H1 (cell line): ENCODE data around the gene KPNA1. TPM values are rescaled to one million over a fixed set of nuclear protein-coding genes. Genes with fewer than 3 reads are reported as not detected.

Source experiments
- BCL11A ChIP-seq, 2 experiments: IDR thresholded peaks; one replicate each; pipeline ENCODE4 v1.6.1; 2011; ENCODE audit warnings: low read depth in 2 of 2, low read length in 2 of 2, mild to moderate bottlenecking in 2 of 2
- JUND ChIP-seq: IDR thresholded peaks from 2 replicates; pipeline ENCODE4 v1.6.1; 2011; ENCODE audit warnings: mild to moderate bottlenecking, improper control_type of control experiment, low read length
- POLR2AphosphoS5 ChIP-seq: IDR thresholded peaks from 2 replicates; pipeline ENCODE4 v1.6.1; 2011; ENCODE audit warnings: low read depth, low read length
- SIN3A ChIP-seq, 2 experiments: IDR thresholded peaks in 1 of 2; conservative IDR thresholded peaks in 1 of 2; 2 replicates each; pipeline ENCODE4 v1.6.1; 2011 to 2012; ENCODE audit warnings: low read length in 2 of 2, improper control_type of control experiment in 1 of 2, low read depth in 1 of 2, mild to moderate bottlenecking in 1 of 2
- polyA plus RNA-seq, 7 experiments: library from polyadenylated mRNA; depleted of rRNA in 3 of 7; stranded (reverse) in 5 of 7; unstranded in 2 of 7; fragments of >200 nt in 5 of 7; fragments of 200-250 nt in 2 of 7; gene quantifications; 1 replicate in 5 of 7; 2 replicates in 1 of 7; 4 replicates in 1 of 7; pipeline versions ENCODE4 v1.2.1 to v1.2.3, GENCODE V29; 2011 to 2013; ENCODE audit warnings: missing spikeins in 2 of 7, mixed read lengths in 2 of 7
- total RNA-seq: library from RNA; stranded (reverse); fragmentation: NEBNext Ultra II Directional; extraction: Animal tissue kit (Norgen Biotek cat#: 25700); gene quantifications from 2 replicates; pipeline ENCODE4 v1.2.1, GENCODE V29; 2021
- TF ChIP-seq, protein P1 (sequence below): IDR thresholded peaks from 2 replicates; pipeline ENCODE4 v1.6.1; 2011; ENCODE audit warnings: low read length, improper control_type of control experiment

The KPNA1 gene
- total and polyA plus RNA-seq, 2 of the 8 experiments (the other 6 are each of a cell fraction or from before 2014, with no cell fraction given): 14.8 to 63.0 TPM

DNA sequence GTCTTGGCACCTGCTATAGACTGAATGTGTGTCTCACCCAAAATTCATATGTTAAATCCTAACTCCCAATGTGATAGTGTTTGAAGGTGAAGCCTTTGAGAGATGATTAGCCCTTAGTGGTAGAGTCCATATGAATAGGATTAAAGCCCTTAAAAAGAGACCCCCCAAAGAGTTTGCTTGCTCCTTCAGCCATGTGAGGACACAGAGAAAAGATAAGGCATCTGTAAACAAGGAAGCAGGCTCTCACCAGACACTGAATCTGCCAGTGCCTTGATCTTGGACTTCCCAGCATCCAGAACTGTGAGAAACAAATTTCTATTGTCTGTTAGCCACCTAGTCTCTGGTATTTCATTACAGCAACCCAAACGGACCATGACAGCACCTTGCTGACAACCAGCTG, 16.6 kb downstream of the KPNA1 start (continued):
- TF ChIP-seq, protein P1, sequence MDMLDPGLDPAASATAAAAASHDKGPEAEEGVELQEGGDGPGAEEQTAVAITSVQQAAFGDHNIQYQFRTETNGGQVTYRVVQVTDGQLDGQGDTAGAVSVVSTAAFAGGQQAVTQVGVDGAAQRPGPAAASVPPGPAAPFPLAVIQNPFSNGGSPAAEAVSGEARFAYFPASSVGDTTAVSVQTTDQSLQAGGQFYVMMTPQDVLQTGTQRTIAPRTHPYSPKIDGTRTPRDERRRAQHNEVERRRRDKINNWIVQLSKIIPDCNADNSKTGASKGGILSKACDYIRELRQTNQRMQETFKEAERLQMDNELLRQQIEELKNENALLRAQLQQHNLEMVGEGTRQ: no peak
- TF ChIP-seq JUND: no peak
- no peak for TF ChIP-seq POLR2AphosphoS5
- no peak for TF ChIP-seq SIN3A (conservative IDR thresholded peaks at IDR 0.05 in 1 of 2, IDR thresholded peaks at IDR 0.05 in 1 of 2; ENCODE audit: low read depth in 1 of 2, low read length in 2 of 2)
- no peak for TF ChIP-seq BCL11A (IDR thresholded peaks at IDR 0.05; ENCODE audit: low read depth in 2 of 2, low read length in 2 of 2)
